H9 (cell line): ENCODE data around the gene IGSF9. TPM values are rescaled to one million over a fixed set of nuclear protein-coding genes. Genes with fewer than 3 reads are reported as not detected.

ENCODE experiments used
- DNase-seq: peaks from one replicate; pipeline ENCODE4 v3.0.0-alpha.2; 2017
- H2AFZ ChIP-seq: one replicate; pipeline ENCODE4 v1.6.1; 2013; ENCODE audit warnings: mild to moderate bottlenecking, low read length, control low read depth, moderate library complexity
- H2AK5ac ChIP-seq: 2 replicates; pipeline ENCODE4 v1.6.1; 2013; ENCODE audit warnings: low read length, control low read depth, mixed read lengths; ENCODE audit not compliant: insufficient read length
- H2BK120ac ChIP-seq: one replicate; pipeline ENCODE4 v1.6.1; 2013; ENCODE audit warnings: low read depth, mild to moderate bottlenecking, low read length, control low read depth, inconsistent platforms; ENCODE audit not compliant: poor library complexity, severe bottlenecking
- H2BK12ac ChIP-seq: 2 replicates; pipeline ENCODE4 v1.6.1; 2013; ENCODE audit warnings: low read length, control low read depth, mixed read lengths, low read depth; ENCODE audit not compliant: insufficient read length
- H2BK15ac ChIP-seq: 2 replicates; pipeline ENCODE4 v1.6.1; 2013; ENCODE audit warnings: low read depth, low read length, control low read depth
- H2BK20ac ChIP-seq: one replicate; pipeline ENCODE4 v1.6.1; 2013; ENCODE audit warnings: low read depth, mild to moderate bottlenecking, low read length, control low read depth, inconsistent platforms; ENCODE audit not compliant: poor library complexity, severe bottlenecking
- H2BK5ac ChIP-seq: 2 replicates; pipeline ENCODE4 v1.6.1; 2013; ENCODE audit warnings: low read length, control low read depth, mixed read lengths; ENCODE audit not compliant: insufficient read length
- H3K14ac ChIP-seq: 2 replicates; pipeline ENCODE4 v1.6.1; 2013; ENCODE audit warnings: low read length, control low read depth; ENCODE audit not compliant: insufficient read depth
- H3K18ac ChIP-seq: 2 replicates; pipeline ENCODE4 v1.6.1; 2013; ENCODE audit warnings: low read depth, mild to moderate bottlenecking, mixed read lengths, low read length, control low read depth; ENCODE audit not compliant: insufficient read length
- H3K23ac ChIP-seq: 2 replicates; pipeline ENCODE4 v1.6.1; 2013; ENCODE audit warnings: low read length, control low read depth, mixed read lengths, low read depth; ENCODE audit not compliant: insufficient read length
- H3K23me2 ChIP-seq: 2 replicates; pipeline ENCODE4 v1.6.1; 2013; ENCODE audit warnings: low read depth, mild to moderate bottlenecking, mixed read lengths, low read length, control low read depth; ENCODE audit not compliant: insufficient read length, poor library complexity, severe bottlenecking
- H3K27ac ChIP-seq: 2 replicates; pipeline ENCODE4 v1.5.1; 2013; ENCODE audit warnings: low read length, control low read depth, mixed read lengths, low read depth; ENCODE audit not compliant: insufficient read length
- H3K27me3 ChIP-seq: 2 replicates; pipeline ENCODE4 v1.6.1; 2013; ENCODE audit warnings: low read length, control low read depth, inconsistent platforms; ENCODE audit not compliant: insufficient read depth
- H3K4ac ChIP-seq: 2 replicates; pipeline ENCODE4 v1.6.1; 2013; ENCODE audit warnings: low read depth, mild to moderate bottlenecking, control low read depth, inconsistent platforms, low read length, moderate library complexity
- H3K4me1 ChIP-seq: 2 replicates; pipeline ENCODE4 v1.6.1; 2013; ENCODE audit warnings: low read length, control low read depth, inconsistent platforms; ENCODE audit not compliant: insufficient read depth
- H3K4me2 ChIP-seq: 2 replicates; pipeline ENCODE4 v1.6.1; 2013; ENCODE audit warnings: low read length, control low read depth, mixed read lengths; ENCODE audit not compliant: insufficient read length, insufficient read depth
- H3K56ac ChIP-seq: 2 replicates; pipeline ENCODE4 v1.6.1; 2013; ENCODE audit warnings: low read depth, mild to moderate bottlenecking, mixed read lengths, low read length, control low read depth; ENCODE audit not compliant: insufficient read length
- H3K79me1 ChIP-seq: 2 replicates; pipeline ENCODE4 v1.6.1; 2013; ENCODE audit warnings: low read depth, mild to moderate bottlenecking, moderate library complexity, low read length, control low read depth, inconsistent platforms; ENCODE audit not compliant: insufficient read depth, poor library complexity, severe bottlenecking
- H3K79me2 ChIP-seq: 2 replicates; pipeline ENCODE4 v1.6.1; 2013; ENCODE audit warnings: low read length, control low read depth, inconsistent platforms; ENCODE audit not compliant: insufficient read depth
- H3K9ac ChIP-seq: 2 replicates; pipeline ENCODE4 v1.6.1; 2013; ENCODE audit warnings: low read length, control low read depth, mixed read lengths; ENCODE audit not compliant: insufficient read length; ENCODE audit errors: extremely low read depth
- H3K9me3 ChIP-seq: one replicate; pipeline ENCODE4 v1.6.1; 2013; ENCODE audit warnings: low read depth, low read length, inconsistent platforms; ENCODE audit not compliant: control insufficient read depth
- H3T11ph ChIP-seq: one replicate; pipeline ENCODE4 v1.6.1; 2013; ENCODE audit warnings: mild to moderate bottlenecking, low read length, control low read depth, inconsistent platforms
- H4K20me1 ChIP-seq: one replicate; pipeline ENCODE4 v1.6.1; 2013; ENCODE audit not compliant: control insufficient read depth, insufficient read length, insufficient read depth
- H4K5ac ChIP-seq: 2 replicates; pipeline ENCODE4 v1.6.1; 2013; ENCODE audit warnings: low read depth, mild to moderate bottlenecking, mixed read lengths, low read length, control low read depth; ENCODE audit not compliant: insufficient read length
- H4K8ac ChIP-seq: replicated peaks from 2 replicates; pipeline ENCODE4 v1.6.1; 2013; ENCODE audit warnings: low read length, control low read depth, mixed read lengths, low read depth; ENCODE audit not compliant: insufficient read length
- H4K91ac ChIP-seq: 2 replicates; pipeline ENCODE4 v1.6.1; 2013; ENCODE audit warnings: low read depth, mild to moderate bottlenecking, moderate library complexity, mixed read lengths, low read length, control low read depth; ENCODE audit not compliant: insufficient read length
- H3K27ac Mint-ChIP-seq, 3 experiments: 2 replicates in 2 of 3; 3 replicates in 1 of 3; pipeline ENCODE4 v1.8.0; 2020 to 2021; ENCODE audit warnings: mixed read lengths in 3 of 3, mild to moderate bottlenecking in 1 of 3, moderate library complexity in 1 of 3
- H3K27me3 Mint-ChIP-seq: 2 replicates; pipeline ENCODE4 v1.8.0; 2021; ENCODE audit warnings: low read depth, mild to moderate bottlenecking, moderate library complexity, mixed read lengths
- H3K36me3 Mint-ChIP-seq, 3 experiments: 2 replicates in 2 of 3; 3 replicates in 1 of 3; pipeline ENCODE4 v1.8.0; 2020 to 2021; ENCODE audit warnings: low read depth in 3 of 3, mixed read lengths in 3 of 3; ENCODE audit not compliant: insufficient read depth in 1 of 3
- H3K4me1 Mint-ChIP-seq, 2 experiments: 2 replicates each; pipeline ENCODE4 v1.8.0; 2020; ENCODE audit warnings: mixed read lengths in 2 of 2
- H3K4me3 Mint-ChIP-seq, 2 experiments: 2 replicates in 1 of 2; 3 replicates in 1 of 2; pipeline ENCODE4 v1.8.0; 2020 to 2021; ENCODE audit warnings: mild to moderate bottlenecking in 2 of 2, mixed read lengths in 2 of 2, moderate library complexity in 1 of 2
- H3K9me3 Mint-ChIP-seq, 2 experiments: 2 replicates in 1 of 2; 3 replicates in 1 of 2; pipeline ENCODE4 v1.8.0; 2020; ENCODE audit warnings: mild to moderate bottlenecking in 2 of 2, mixed read lengths in 2 of 2, moderate library complexity in 1 of 2
- WGBS: extraction: QIAGEN DNeasy Blood & Tissue Kit; methylation state at CpG from one replicate; pipeline ENCODE4 v1.1.7; 2013; ENCODE audit warnings: missing lambda C conversion rate, low lambda C conversion rate, mixed read lengths; ENCODE audit not compliant: insufficient read length; ENCODE audit errors: extremely low coverage; 5-methylcytosine and 5-hydroxymethylcytosine counted together
- total RNA-seq: library from RNA; stranded (reverse); gene quantifications from 2 replicates; pipeline ENCODE4 v1.2.1, GENCODE V29; 2021
- TF ChIP-seq, protein P1 (sequence below): fragments of 200-600 bp; sonication (generic); conservative IDR thresholded peaks from 3 replicates; pipeline ENCODE4 v1.8.0; 2021; ENCODE audit warnings: antibody characterized with exemption, mild to moderate bottlenecking

Gene IGSF9
- total RNA-seq, 1 experiment from 2014 or later: 11.3 TPM

DNA sequence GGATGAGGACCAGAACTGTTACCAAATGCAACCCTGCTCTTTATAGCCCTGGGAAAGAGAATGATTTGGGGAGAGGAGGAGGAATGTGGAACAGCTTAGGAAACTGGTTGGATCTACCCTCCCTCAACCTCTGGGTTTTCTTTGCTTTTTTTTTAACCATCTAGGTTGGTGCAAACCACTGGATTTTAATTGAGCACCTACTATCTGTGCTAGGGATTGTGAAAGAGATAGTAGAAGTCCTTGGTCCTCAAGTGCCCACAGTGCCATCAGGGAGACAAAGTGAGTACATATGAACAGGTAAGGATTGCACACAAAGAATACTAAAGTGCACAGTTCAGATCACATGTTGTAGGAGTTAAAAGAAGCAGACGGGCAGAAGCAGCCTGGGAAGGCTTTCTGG is 24.8 kb downstream of the IGSF9 start:
- no peak overlapping the region for H3K4ac ChIP-seq
- no peaks in the 10 kb centered on the region; a peak in 1 of 5 replicates for H3K9me3 Mint-ChIP-seq
- H3K36me3 Mint-ChIP-seq: peaks cover 0 to 35% (median 20%) of the 10 kb centered on the region in 3 experiments; a peak in 5 of 7 replicates
- H3K9me3 ChIP-seq: no peaks in the 10 kb centered on the region
- H3K27me3 Mint-ChIP-seq: peaks cover 12% of the 10 kb centered on the region
- no peak overlapping the region for H2BK12ac ChIP-seq
- H3K27ac Mint-ChIP-seq: no peak overlapping the region
- H3T11ph ChIP-seq: no peak overlapping the region
- H3K79me1 ChIP-seq: no peaks in the 10 kb centered on the region
- H2BK120ac ChIP-seq: no peak overlapping the region
- no peak overlapping the region for H4K91ac ChIP-seq
- H4K8ac ChIP-seq: no peak overlapping the region
- H2BK20ac ChIP-seq: no peak overlapping the region
- TF ChIP-seq, protein P1, sequence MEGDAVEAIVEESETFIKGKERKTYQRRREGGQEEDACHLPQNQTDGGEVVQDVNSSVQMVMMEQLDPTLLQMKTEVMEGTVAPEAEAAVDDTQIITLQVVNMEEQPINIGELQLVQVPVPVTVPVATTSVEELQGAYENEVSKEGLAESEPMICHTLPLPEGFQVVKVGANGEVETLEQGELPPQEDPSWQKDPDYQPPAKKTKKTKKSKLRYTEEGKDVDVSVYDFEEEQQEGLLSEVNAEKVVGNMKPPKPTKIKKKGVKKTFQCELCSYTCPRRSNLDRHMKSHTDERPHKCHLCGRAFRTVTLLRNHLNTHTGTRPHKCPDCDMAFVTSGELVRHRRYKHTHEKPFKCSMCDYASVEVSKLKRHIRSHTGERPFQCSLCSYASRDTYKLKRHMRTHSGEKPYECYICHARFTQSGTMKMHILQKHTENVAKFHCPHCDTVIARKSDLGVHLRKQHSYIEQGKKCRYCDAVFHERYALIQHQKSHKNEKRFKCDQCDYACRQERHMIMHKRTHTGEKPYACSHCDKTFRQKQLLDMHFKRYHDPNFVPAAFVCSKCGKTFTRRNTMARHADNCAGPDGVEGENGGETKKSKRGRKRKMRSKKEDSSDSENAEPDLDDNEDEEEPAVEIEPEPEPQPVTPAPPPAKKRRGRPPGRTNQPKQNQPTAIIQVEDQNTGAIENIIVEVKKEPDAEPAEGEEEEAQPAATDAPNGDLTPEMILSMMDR: no peak
- H3K23me2 ChIP-seq: peaks cover 16% of the 10 kb centered on the region
- no peak overlapping the region for H3K4me3 Mint-ChIP-seq
- H3K4me1 ChIP-seq: peaks cover 3% of the 10 kb centered on the region; the same call in 1 of the 2 replicates
- no peak overlapping the region for H2AFZ ChIP-seq
- no peaks in the 10 kb centered on the region for H4K20me1 ChIP-seq
- H3K18ac ChIP-seq: no peak overlapping the region
- H3K4me1 Mint-ChIP-seq: peaks cover 42 to 45% of the 10 kb centered on the region in 2 experiments
- no peak for DNase-seq
- no peaks in the 10 kb centered on the region for H3K79me2 ChIP-seq
- no peak overlapping the region for H2BK5ac ChIP-seq
- no peak overlapping the region for H3K9ac ChIP-seq
- H3K4me2 ChIP-seq: no peak overlapping the region
- H3K27me3 ChIP-seq: no peaks in the 10 kb centered on the region
- no peak overlapping the region for H3K56ac ChIP-seq
- no peak overlapping the region for H2AK5ac ChIP-seq
- whole genome bisulfite sequencing: no CpG with 5 or more reads among the region's 1 CpG
- no peak overlapping the region for H4K5ac ChIP-seq
- H3K27ac ChIP-seq: no peak overlapping the region
- no peak overlapping the region for H2BK15ac ChIP-seq
- no peak overlapping the region for H3K14ac ChIP-seq
- H3K23ac ChIP-seq: no peak overlapping the region
